ENCODE measurements around the gene RACGAP1.

RACGAP1 gene

GRCh38 chr12:50052964-50053363 lies 27.7 kb upstream of the RACGAP1 start:
- Histone ChIP-seq H3K27me3 (replicated peaks) (peaks cover 21% of the 10 kb centered on the region), H3K27ac (no peak overlapping the region), H3K36me3 (replicated peaks) (no peaks in the 10 kb centered on the region), H3K4me3 (ENCODE audit: low read depth, low read length) (no peak overlapping the region)
- DNase-seq: no peak
- TF ChIP-seq CTCF (IDR thresholded peaks at IDR 0.05; ENCODE audit: low read depth, low read length, missing control alignments): peak; percentile 4
- in situ Hi-C loops (cut with HindIII; ENCODE audit: low pct_ligation_motif_present, low sequenced_read_pairs): no loop called here

- H3K27me3 ChIP-seq (replicated peaks): peaks cover 21% of the 10 kb centered on the region
- no peaks in the 10 kb centered on the region for H3K36me3 ChIP-seq (replicated peaks)
- no peak overlapping the region for H3K4me3 ChIP-seq (ENCODE audit: low read depth, low read length)
- DNase-seq: no peak
- in situ Hi-C loops (cut with HindIII; ENCODE audit: low pct_ligation_motif_present, low sequenced_read_pairs): no loop called here
- no peak overlapping the region for H3K27ac ChIP-seq
- no peak for TF ChIP-seq CTCF (IDR thresholded peaks at IDR 0.05; ENCODE audit: low read depth, low read length, missing control alignments)
These were observed 27.2 kb upstream of the RACGAP1 start for GRCh38 chr12:50052544-50052943.

GRCh38 chr12:50051101-50051806 lies 26.0 kb upstream of the RACGAP1 start:
- Histone ChIP-seq H3K36me3 (replicated peaks) (no peaks in the 10 kb centered on the region), H3K27me3 (replicated peaks) (peaks cover 21% of the 10 kb centered on the region), H3K27ac (no peak overlapping the region), H3K4me3 (ENCODE audit: low read depth, low read length) (no peak overlapping the region)
- no peak for TF ChIP-seq CTCF (IDR thresholded peaks at IDR 0.05; ENCODE audit: low read depth, low read length, missing control alignments)
- DNase-seq: no peak
- in situ Hi-C loops (cut with HindIII; ENCODE audit: low pct_ligation_motif_present, low sequenced_read_pairs): no loop called here

GRCh38 chr12:50050410-50051098 lies 25.3 kb upstream of the RACGAP1 start:
- H3K27ac ChIP-seq: no peak overlapping the region
- in situ Hi-C loops (cut with HindIII; ENCODE audit: low pct_ligation_motif_present, low sequenced_read_pairs): no loop called here
- H3K4me3 ChIP-seq (ENCODE audit: low read depth, low read length): peak overlapping the region; percentile 34
- no peak for DNase-seq
- no peak for TF ChIP-seq CTCF (IDR thresholded peaks at IDR 0.05; ENCODE audit: low read depth, low read length, missing control alignments)
- H3K36me3 ChIP-seq (replicated peaks): no peaks in the 10 kb centered on the region
- H3K27me3 ChIP-seq (replicated peaks): peaks cover 21% of the 10 kb centered on the region

GRCh38 chr12:50050119-50050385 lies 24.8 kb upstream of the RACGAP1 start:
- no peak overlapping the region for H3K4me3 ChIP-seq (ENCODE audit: low read depth, low read length)
- in situ Hi-C loops (cut with HindIII; ENCODE audit: low pct_ligation_motif_present, low sequenced_read_pairs): no loop called here
- H3K27me3 ChIP-seq (replicated peaks): peaks cover 21% of the 10 kb centered on the region
- H3K36me3 ChIP-seq (replicated peaks): no peaks in the 10 kb centered on the region
- DNase-seq: no peak
- no peak overlapping the region for H3K27ac ChIP-seq
- no peak for TF ChIP-seq CTCF (IDR thresholded peaks at IDR 0.05; ENCODE audit: low read depth, low read length, missing control alignments)
